K562 (cell line): ENCODE results near the gene SPTAN1. TPM values are rescaled to one million over a fixed set of nuclear protein-coding genes. Genes with fewer than 3 reads are reported as not detected.

Source experiments
- ATAC-seq: fragments of 200-7000 bp; cut with Tn5 transposase; 3 replicates; pipeline ENCODE4 v1.9.1; 2020; ENCODE audit warnings: moderate library complexity
- BruUV-seq: library from RNA; stranded (reverse); fragments of 400-500 nt; replicated peaks from 2 replicates; lab custom pipeline; 2021; lab: Mats Ljungman, UMichigan
- CTCF ChIA-PET: fragments of 300-600 bp; formaldehyde crosslinking; extraction: SDS; loops from one replicate; lab custom pipeline; 2021; ENCODE audit warnings: low intra/inter-chr PET ratio; lab: Yijun Ruan, JAX
- POLR2A ChIA-PET: fragments of 300-600, 350-650 bp; sonication (Branson Sonifier 250); formaldehyde crosslinking; extraction: SDS; loops from one replicate; lab custom pipeline; 2021; ENCODE audit warnings: antibody characterized with exemption, inconsistent platforms; lab: Yijun Ruan, JAX
- DNase-seq, 4 experiments: peaks; one replicate each; pipeline versions ENCODE4 v3.0.0 to v3.0.0-alpha.2; 2011 to 2018; ENCODE audit warnings: low spot score in 3 of 4, mixed read lengths in 3 of 4; ENCODE audit errors: extremely low read depth in 1 of 4
- FAIRE-seq: peaks from 2 replicates; lab custom pipeline; 2011; peaks lifted over from hg19 to GRCh38; lab: Jason Lieb, UNC
- H2AFZ ChIP-seq: 2 replicates; pipeline ENCODE4 v1.6.0; 2011; ENCODE audit warnings: low read depth, low read length, control low read depth, inconsistent platforms
- H3K27ac ChIP-seq: fragments of 200-600 bp; 3 replicates; pipeline ENCODE4 v1.8.0; 2011; ENCODE audit warnings: low read depth, mild to moderate bottlenecking, control low read depth, inconsistent platforms, low read length, moderate library complexity, mixed read lengths; ENCODE audit errors: extremely low read depth
- H3K27me3 ChIP-seq, 2 experiments: fragments of 300-600 bp in 1 of 2; 2 replicates in 1 of 2; 3 replicates in 1 of 2; pipeline versions ENCODE4 v1.6.0 to v1.8.0; 2011; ENCODE audit warnings: inconsistent platforms in 2 of 2, low read length in 2 of 2, mild to moderate bottlenecking in 1 of 2, mixed read lengths in 1 of 2, moderate library complexity in 1 of 2; ENCODE audit not compliant: control insufficient read depth in 2 of 2, insufficient read depth in 2 of 2
- H3K36me3 ChIP-seq: fragments of 300-600 bp; 3 replicates; pipeline ENCODE4 v1.8.0; 2011; ENCODE audit warnings: mild to moderate bottlenecking, low read length, inconsistent platforms; ENCODE audit not compliant: control insufficient read depth, insufficient read depth
- H3K4me1 ChIP-seq, 2 experiments: fragments of 200-600 bp in 1 of 2; replicated peaks in 1 of 2; 2 replicates in 1 of 2; 3 replicates in 1 of 2; pipeline versions ENCODE4 v1.5.1 to v1.8.0; 2011; ENCODE audit warnings: inconsistent platforms in 2 of 2, low read length in 2 of 2, mild to moderate bottlenecking in 1 of 2, mixed read lengths in 1 of 2, moderate library complexity in 1 of 2; ENCODE audit not compliant: control insufficient read depth in 2 of 2, insufficient read depth in 2 of 2
- H3K4me2 ChIP-seq: 2 replicates; pipeline ENCODE4 v1.6.1; 2011; ENCODE audit warnings: low read length, control low read depth, inconsistent platforms, mixed read lengths; ENCODE audit not compliant: insufficient read depth
- H3K4me3 ChIP-seq: fragments of 200-600 bp; sonication (generic), shearing (Covaris generic); 2 replicates; pipeline ENCODE4 v1.5.1; 2016; ENCODE audit warnings: control low read depth, inconsistent platforms
- H3K79me2 ChIP-seq: fragments of 200-600 bp; 3 replicates; pipeline ENCODE4 v1.8.0; 2011; ENCODE audit warnings: low read length, inconsistent platforms; ENCODE audit not compliant: control insufficient read depth, insufficient read depth
- H3K9ac ChIP-seq, 2 experiments: 2 replicates each; pipeline versions ENCODE4 v1.6.0 to v1.6.1; 2011; ENCODE audit warnings: low read depth in 2 of 2, low read length in 2 of 2, control low read depth in 1 of 2, inconsistent platforms in 1 of 2, mild to moderate bottlenecking in 1 of 2, mixed read lengths in 1 of 2; ENCODE audit not compliant: insufficient read depth in 1 of 2
- H3K9me1 ChIP-seq: one replicate; pipeline ENCODE4 v1.6.0; 2011; ENCODE audit warnings: inconsistent platforms, mild to moderate bottlenecking, low read length, moderate library complexity; ENCODE audit not compliant: control insufficient read depth, insufficient read depth
- H3K9me3 ChIP-seq: replicated peaks from 2 replicates; pipeline ENCODE4 v1.5.1; 2011; ENCODE audit warnings: low read depth, low read length, inconsistent platforms; ENCODE audit not compliant: control insufficient read depth, insufficient read depth
- H4K20me1 ChIP-seq: replicated peaks from 2 replicates; pipeline ENCODE4 v1.6.1; 2011; ENCODE audit warnings: low read length, inconsistent platforms, mixed read lengths; ENCODE audit not compliant: control insufficient read depth, insufficient read depth
- HMG20B ChIP-seq: fragments of 250-450 bp; sonication (Bioruptor Pico); IDR thresholded peaks from 2 replicates; pipeline ENCODE4 v1.5.0; 2021; ENCODE audit warnings: mild to moderate bottlenecking
- KLF13 ChIP-seq: fragments of 450-650 bp; IDR thresholded peaks from 2 replicates; pipeline ENCODE4 v1.6.1; 2016; ENCODE audit warnings: missing genetic modification characterization, low read depth, mild to moderate bottlenecking, missing compliant biosample characterization, moderate library complexity, borderline replicate concordance
- MAFG ChIP-seq: fragments of 450-650 bp; conservative IDR thresholded peaks from 2 replicates; pipeline ENCODE4 v1.6.1; 2016; ENCODE audit warnings: missing genetic modification characterization, missing compliant biosample characterization
- NCOA6 ChIP-seq: fragments of 450-650 bp; IDR thresholded peaks from 2 replicates; pipeline ENCODE4 v1.6.1; 2017; ENCODE audit warnings: mild to moderate bottlenecking
- NFXL1 ChIP-seq: fragments of 450-650 bp; formaldehyde crosslinking; IDR thresholded peaks from 2 replicates; pipeline ENCODE4 v1.4.0; 2021; ENCODE audit warnings: mild to moderate bottlenecking
- POLR2G ChIP-seq: fragments of 200-400 bp; formaldehyde crosslinking; IDR thresholded peaks from 2 replicates; pipeline ENCODE4 v1.6.1; 2017; ENCODE audit warnings: low read depth, mild to moderate bottlenecking, antibody characterized with exemption, low read length, moderate library complexity
- TAF9B ChIP-seq: fragments of 450-650 bp; IDR thresholded peaks from 2 replicates; pipeline ENCODE4 v1.6.1; 2018; ENCODE audit warnings: mild to moderate bottlenecking; ENCODE audit not compliant: partially characterized antibody
- ZNF143 ChIP-seq: sonication (generic); formaldehyde crosslinking; IDR thresholded peaks from 2 replicates; pipeline ENCODE4 v1.9.0; 2022; ENCODE audit warnings: mild to moderate bottlenecking, missing genetic modification reagents
- ZNF175 ChIP-seq: fragments of 200-800 bp; sonication (Bioruptor generic); IDR thresholded peaks from 2 replicates; pipeline ENCODE4 v1.6.1; 2016; ENCODE audit warnings: low read depth, mild to moderate bottlenecking, missing genetic modification characterization, missing compliant biosample characterization
- WGBS: fragments of 100-300 bp; shearing (Covaris generic); methylation state at CpG from one replicate; pipeline ENCODE4 v1.1.6; 2016; ENCODE audit warnings: low coverage, mixed read lengths; ENCODE audit not compliant: insufficient coverage; ENCODE audit errors: missing lambda C conversion rate; 5-methylcytosine and 5-hydroxymethylcytosine counted together
- in situ Hi-C: fragments of 300-500 bp; cut with MboI; formaldehyde crosslinking; loops from 4 replicates; pipeline ENCODE4 v1.15.0; 2018; ENCODE audit warnings: inconsistent platforms, mixed read lengths
- intact Hi-C: fragments of 100-400 bp; cut with micrococcal nuclease; formaldehyde crosslinking; loops from 2 replicates; pipeline ENCODE4 v1.14.2; 2022
- polyA plus RNA-seq, 8 experiments: library from polyadenylated mRNA; depleted of rRNA in 4 of 8; stranded (reverse) in 5 of 8; unstranded in 3 of 8; fragments of >200 nt; fragmentation: Nextera tagmentation in 2 of 8; fragmentation: Illumina TruSeq in 1 of 8; extraction: Ambion mirVana in 2 of 8; extraction: Trizol in 1 of 8; gene quantifications; 2 replicates each; pipeline versions ENCODE4 v1.2.1 to v1.2.3, GENCODE V29; 2011 to 2014; ENCODE audit warnings: inconsistent platforms in 1 of 8, missing spikeins in 1 of 8
- total RNA-seq, 7 experiments: library from RNA; depleted of rRNA in 6 of 7; stranded (reverse); fragments of >200 nt in 6 of 7; fragmentation: Illumina TruSeq in 2 of 7; extraction: Trizol in 2 of 7; gene quantifications; 2 replicates each; pipeline versions ENCODE4 v1.2.1 to v1.2.3, GENCODE V29; 2011 to 2021; ENCODE audit warnings: low replicate concordance in 1 of 7
- TF ChIP-seq, protein P1 (sequence below): fragments of 250-450 bp; sonication (Bioruptor Pico); IDR thresholded peaks from 2 replicates; pipeline ENCODE4 v1.8.0; 2021; ENCODE audit warnings: borderline replicate concordance, mild to moderate bottlenecking, moderate library complexity; ENCODE audit not compliant: poor library complexity, severe bottlenecking
- TF ChIP-seq, protein P2 (sequence below): sonication (generic); formaldehyde crosslinking; IDR thresholded peaks from 2 replicates; pipeline ENCODE4 v1.8.1; 2022; ENCODE audit warnings: missing genetic modification reagents
- TF ChIP-seq, protein P3 (sequence below): fragments of 200-400 bp; formaldehyde crosslinking; IDR thresholded peaks from 2 replicates; pipeline ENCODE4 v1.6.1; 2017; ENCODE audit warnings: mild to moderate bottlenecking, low read depth, low read length, moderate library complexity
- TF ChIP-seq, protein P4 (sequence below): fragments of 450-650 bp; IDR thresholded peaks from 2 replicates; pipeline ENCODE4 v1.6.1; 2018; ENCODE audit not compliant: partially characterized antibody

SPTAN1 gene
- total and polyA plus RNA-seq, 9 of the 15 experiments (the other 6 are each of a cell fraction or from before 2014, with no cell fraction given): 1.5 to 13.5 (median 6.8) TPM

DNA sequence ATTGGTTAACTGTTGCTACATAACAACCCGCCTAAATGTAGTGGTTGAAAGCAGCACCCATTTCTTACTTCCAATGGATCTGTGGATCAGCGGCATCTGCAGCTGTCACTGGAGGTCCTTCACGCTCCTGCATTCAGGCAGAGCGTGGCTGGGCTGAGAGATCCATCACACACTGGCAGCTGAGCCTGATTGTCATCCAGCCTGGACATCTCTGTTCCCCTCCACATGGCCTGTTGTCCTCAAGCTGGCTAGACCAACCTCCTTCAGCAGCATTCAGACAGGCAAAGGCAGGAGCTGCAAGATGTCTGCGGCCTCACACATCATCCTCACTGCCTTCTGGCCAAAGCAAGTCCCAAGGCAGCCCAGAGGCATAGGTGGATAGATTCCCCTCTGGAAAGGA is 67.4 kb downstream of the SPTAN1 start:
- no peaks in the 10 kb centered on the region for H3K9me3 ChIP-seq
- no peak for FAIRE-seq
- no peak overlapping the region for H3K4me3 ChIP-seq
- no TSS peak for BruUV-seq
- no peak overlapping the region for H2AFZ ChIP-seq
- no peaks in the 10 kb centered on the region for H3K79me2 ChIP-seq
- intact Hi-C loops: loop anchor here (10.0 kb wide), 2 partner anchors 115 to 205 kb away; partner anchors contain the start of gene GLE1
- 0 out of 5 replicates have a peak, but pooled peaks cover 0 to 3% of the 10 kb centered on the region in 2 experiments for H3K4me1 ChIP-seq
- H3K9ac ChIP-seq: no peak overlapping the region
- no peak overlapping the region for H3K27ac ChIP-seq
- H4K20me1 ChIP-seq: no peaks in the 10 kb centered on the region
- no peak overlapping the region for H3K4me2 ChIP-seq
- ChIA-PET POLR2A (interaction anchor here (0.8 kb wide), 1 partner anchor 1138 kb away, joined by 3 read pairs; no protein-coding TSS in a partner anchor), CTCF (no interaction called here)
- in situ Hi-C loops: no loop called here
- DNase-seq: no peak
- no peak for ATAC-seq
- no peaks in the 10 kb centered on the region for H3K36me3 ChIP-seq
- WGBS: 33% methylated on average over 5 of the region's 5 CpGs
- TF ChIP-seq KLF13 (tag) (no peak), ZNF143 (CRISPR knock-in tag) (no peak), POLR2G (no peak), HMG20B (no peak), TAF9B (no peak), NCOA6 (no peak), ZNF175 (CRISPR knock-in tag) (no peak), NFXL1 (CRISPR knock-in tag) (no peak), MAFG (no peak)
- TF ChIP-seq, protein P1, sequence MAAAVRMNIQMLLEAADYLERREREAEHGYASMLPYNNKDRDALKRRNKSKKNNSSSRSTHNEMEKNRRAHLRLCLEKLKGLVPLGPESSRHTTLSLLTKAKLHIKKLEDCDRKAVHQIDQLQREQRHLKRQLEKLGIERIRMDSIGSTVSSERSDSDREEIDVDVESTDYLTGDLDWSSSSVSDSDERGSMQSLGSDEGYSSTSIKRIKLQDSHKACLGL (CRISPR knock-in tag): no peak
- TF ChIP-seq, protein P2, sequence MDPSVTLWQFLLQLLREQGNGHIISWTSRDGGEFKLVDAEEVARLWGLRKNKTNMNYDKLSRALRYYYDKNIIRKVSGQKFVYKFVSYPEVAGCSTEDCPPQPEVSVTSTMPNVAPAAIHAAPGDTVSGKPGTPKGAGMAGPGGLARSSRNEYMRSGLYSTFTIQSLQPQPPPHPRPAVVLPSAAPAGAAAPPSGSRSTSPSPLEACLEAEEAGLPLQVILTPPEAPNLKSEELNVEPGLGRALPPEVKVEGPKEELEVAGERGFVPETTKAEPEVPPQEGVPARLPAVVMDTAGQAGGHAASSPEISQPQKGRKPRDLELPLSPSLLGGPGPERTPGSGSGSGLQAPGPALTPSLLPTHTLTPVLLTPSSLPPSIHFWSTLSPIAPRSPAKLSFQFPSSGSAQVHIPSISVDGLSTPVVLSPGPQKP (CRISPR knock-in tag): no peak
- TF ChIP-seq, protein P3, sequence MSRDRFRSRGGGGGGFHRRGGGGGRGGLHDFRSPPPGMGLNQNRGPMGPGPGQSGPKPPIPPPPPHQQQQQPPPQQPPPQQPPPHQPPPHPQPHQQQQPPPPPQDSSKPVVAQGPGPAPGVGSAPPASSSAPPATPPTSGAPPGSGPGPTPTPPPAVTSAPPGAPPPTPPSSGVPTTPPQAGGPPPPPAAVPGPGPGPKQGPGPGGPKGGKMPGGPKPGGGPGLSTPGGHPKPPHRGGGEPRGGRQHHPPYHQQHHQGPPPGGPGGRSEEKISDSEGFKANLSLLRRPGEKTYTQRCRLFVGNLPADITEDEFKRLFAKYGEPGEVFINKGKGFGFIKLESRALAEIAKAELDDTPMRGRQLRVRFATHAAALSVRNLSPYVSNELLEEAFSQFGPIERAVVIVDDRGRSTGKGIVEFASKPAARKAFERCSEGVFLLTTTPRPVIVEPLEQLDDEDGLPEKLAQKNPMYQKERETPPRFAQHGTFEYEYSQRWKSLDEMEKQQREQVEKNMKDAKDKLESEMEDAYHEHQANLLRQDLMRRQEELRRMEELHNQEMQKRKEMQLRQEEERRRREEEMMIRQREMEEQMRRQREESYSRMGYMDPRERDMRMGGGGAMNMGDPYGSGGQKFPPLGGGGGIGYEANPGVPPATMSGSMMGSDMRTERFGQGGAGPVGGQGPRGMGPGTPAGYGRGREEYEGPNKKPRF: no peak
- TF ChIP-seq, protein P4, sequence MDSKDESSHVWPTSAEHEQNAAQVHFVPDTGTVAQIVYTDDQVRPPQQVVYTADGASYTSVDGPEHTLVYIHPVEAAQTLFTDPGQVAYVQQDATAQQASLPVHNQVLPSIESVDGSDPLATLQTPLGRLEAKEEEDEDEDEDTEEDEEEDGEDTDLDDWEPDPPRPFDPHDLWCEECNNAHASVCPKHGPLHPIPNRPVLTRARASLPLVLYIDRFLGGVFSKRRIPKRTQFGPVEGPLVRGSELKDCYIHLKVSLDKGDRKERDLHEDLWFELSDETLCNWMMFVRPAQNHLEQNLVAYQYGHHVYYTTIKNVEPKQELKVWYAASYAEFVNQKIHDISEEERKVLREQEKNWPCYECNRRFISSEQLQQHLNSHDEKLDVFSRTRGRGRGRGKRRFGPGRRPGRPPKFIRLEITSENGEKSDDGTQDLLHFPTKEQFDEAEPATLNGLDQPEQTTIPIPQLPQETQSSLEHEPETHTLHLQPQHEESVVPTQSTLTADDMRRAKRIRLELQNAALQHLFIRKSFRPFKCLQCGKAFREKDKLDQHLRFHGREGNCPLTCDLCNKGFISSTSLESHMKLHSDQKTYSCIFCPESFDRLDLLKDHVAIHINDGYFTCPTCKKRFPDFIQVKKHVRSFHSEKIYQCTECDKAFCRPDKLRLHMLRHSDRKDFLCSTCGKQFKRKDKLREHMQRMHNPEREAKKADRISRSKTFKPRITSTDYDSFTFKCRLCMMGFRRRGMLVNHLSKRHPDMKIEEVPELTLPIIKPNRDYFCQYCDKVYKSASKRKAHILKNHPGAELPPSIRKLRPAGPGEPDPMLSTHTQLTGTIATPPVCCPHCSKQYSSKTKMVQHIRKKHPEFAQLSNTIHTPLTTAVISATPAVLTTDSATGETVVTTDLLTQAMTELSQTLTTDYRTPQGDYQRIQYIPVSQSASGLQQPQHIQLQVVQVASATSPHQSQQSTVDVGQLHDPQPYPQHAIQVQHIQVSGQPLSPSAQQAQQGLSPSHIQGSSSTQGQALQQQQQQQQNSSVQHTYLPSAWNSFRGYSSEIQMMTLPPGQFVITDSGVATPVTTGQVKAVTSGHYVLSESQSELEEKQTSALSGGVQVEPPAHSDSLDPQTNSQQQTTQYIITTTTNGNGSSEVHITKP: no peak
- no peaks in the 10 kb centered on the region for H3K9me1 ChIP-seq
- H3K27me3 ChIP-seq: no peaks in the 10 kb centered on the region
